GM12865 (cell line): ENCODE data around the gene LAMA2.

Experiments
- DNase-seq: peaks from one replicate; pipeline ENCODE4 v3.0.0; 2010; ENCODE audit warnings: low read depth
- H3K4me3 ChIP-seq: 2 replicates; pipeline ENCODE4 v1.5.1; 2011; ENCODE audit warnings: mild to moderate bottlenecking, low read depth, low read length, control low read depth
- TF ChIP-seq, protein P1 (sequence below): IDR thresholded peaks from 2 replicates; pipeline ENCODE4 v1.5.1; 2011; ENCODE audit warnings: low read length, control low read depth, low read depth, inconsistent platforms; ENCODE audit not compliant: insufficient read depth; ENCODE audit errors: missing control alignments

The LAMA2 gene

GRCh38 chr6:129279343-129280292 lies 396.7 kb downstream of the LAMA2 start:
- DNase-seq = no peak
- TF ChIP-seq, protein P1, sequence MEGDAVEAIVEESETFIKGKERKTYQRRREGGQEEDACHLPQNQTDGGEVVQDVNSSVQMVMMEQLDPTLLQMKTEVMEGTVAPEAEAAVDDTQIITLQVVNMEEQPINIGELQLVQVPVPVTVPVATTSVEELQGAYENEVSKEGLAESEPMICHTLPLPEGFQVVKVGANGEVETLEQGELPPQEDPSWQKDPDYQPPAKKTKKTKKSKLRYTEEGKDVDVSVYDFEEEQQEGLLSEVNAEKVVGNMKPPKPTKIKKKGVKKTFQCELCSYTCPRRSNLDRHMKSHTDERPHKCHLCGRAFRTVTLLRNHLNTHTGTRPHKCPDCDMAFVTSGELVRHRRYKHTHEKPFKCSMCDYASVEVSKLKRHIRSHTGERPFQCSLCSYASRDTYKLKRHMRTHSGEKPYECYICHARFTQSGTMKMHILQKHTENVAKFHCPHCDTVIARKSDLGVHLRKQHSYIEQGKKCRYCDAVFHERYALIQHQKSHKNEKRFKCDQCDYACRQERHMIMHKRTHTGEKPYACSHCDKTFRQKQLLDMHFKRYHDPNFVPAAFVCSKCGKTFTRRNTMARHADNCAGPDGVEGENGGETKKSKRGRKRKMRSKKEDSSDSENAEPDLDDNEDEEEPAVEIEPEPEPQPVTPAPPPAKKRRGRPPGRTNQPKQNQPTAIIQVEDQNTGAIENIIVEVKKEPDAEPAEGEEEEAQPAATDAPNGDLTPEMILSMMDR = no peak
- H3K4me3 ChIP-seq = no peak overlapping the region

GRCh38 chr6:129280293-129280644 lies 397.3 kb downstream of the LAMA2 start:
- no peak for DNase-seq
- TF ChIP-seq, protein P1 = no peak

GRCh38 chr6:129280749-129281148 lies 397.8 kb downstream of the LAMA2 start:
- no peak overlapping the region for H3K4me3 ChIP-seq
- TF ChIP-seq, protein P1 = no peak
- peak; percentile 46 for DNase-seq

More at GRCh38 chr6:129280293-129280644, 397.3 kb downstream of the LAMA2 start:
- no peak overlapping the region for H3K4me3 ChIP-seq

DNA sequence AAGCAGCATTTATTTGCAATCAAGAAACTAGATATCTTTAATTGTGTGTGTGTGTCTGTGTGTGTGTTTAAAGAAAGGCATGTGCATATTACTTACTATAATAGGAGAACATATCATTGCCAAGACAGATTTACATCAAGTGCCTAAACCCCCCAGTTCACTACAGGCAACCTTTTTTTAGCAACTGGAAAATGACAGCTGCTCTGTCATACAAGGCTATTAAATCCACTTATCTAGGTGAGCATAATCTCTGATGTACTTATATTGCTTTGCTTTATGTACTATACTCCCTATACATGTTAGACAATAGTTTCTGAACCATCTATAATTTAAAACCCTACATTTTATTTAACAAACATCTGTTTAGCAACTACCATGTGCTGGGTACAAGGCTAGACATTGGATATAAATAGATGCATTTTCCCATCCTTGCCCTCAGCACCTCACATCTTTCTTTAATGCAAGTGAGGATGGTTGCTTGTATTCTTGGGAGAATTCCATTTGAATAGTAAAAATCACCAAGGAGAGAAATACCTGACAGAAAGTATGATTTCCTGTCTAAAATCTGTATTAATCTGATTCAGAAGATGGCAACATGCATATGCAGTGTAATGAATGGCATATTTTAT lies 398.3 kb downstream of the LAMA2 start:
- TF ChIP-seq, protein P1 = no peak
- H3K4me3 ChIP-seq = no peak overlapping the region
- no peak for DNase-seq

GRCh38 chr6:129282019-129282418 lies 399.1 kb downstream of the LAMA2 start:
- DNase-seq = no peak
- no peak overlapping the region for H3K4me3 ChIP-seq
- TF ChIP-seq, protein P1 = no peak

DNA sequence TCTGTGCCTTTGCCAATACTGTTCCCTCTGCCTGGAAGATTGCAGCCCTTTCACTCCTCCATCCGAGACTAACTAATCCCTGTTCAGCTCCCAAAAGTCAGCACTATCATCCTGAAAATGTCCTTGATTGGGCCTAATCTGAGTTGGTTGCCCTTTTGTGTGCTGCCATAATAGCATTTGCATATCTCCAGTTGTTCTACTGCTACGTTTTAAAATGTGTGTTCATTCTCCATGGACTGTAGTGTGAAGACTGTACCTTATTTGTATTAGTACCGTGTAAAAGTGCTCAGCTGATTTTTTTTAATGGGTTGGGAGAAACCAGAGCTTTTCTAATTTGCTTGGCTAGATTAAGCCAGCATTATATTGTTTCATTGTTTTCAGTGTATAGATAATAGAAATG lies 401.3 kb downstream of the LAMA2 start:
- no peak overlapping the region for H3K4me3 ChIP-seq
- TF ChIP-seq, protein P1 = no peak
- DNase-seq = no peak
